OCI-LY1 (cell line): ENCODE results near the gene CPEB2.

ENCODE experiments used
- H2AFZ ChIP-seq: fragments of 200-600 bp; sonication (generic), shearing (Covaris generic); 2 replicates; pipeline ENCODE4 v1.6.0; 2014; ENCODE audit warnings: antibody characterized with exemption, mild to moderate bottlenecking, low read length
- H3F3A ChIP-seq: fragments of 200-600 bp; sonication (generic), shearing (Covaris generic); 2 replicates; pipeline ENCODE4 v1.6.0; 2014; ENCODE audit warnings: mild to moderate bottlenecking, antibody characterized with exemption, low read length, moderate library complexity; ENCODE audit not compliant: insufficient read depth
- H3K27ac ChIP-seq: fragments of 200-600 bp; sonication (generic); 2 replicates; pipeline ENCODE4 v1.5.1; 2014; ENCODE audit warnings: low read length, mixed run types, mild to moderate bottlenecking, low read depth; ENCODE audit not compliant: poor library complexity, severe bottlenecking
- H3K27me3 ChIP-seq: fragments of 200-600 bp; sonication (generic); 2 replicates; pipeline ENCODE4 v1.6.0; 2014; ENCODE audit warnings: antibody characterized with exemption, mild to moderate bottlenecking, low read length, moderate library complexity; ENCODE audit not compliant: insufficient read depth
- H3K36me3 ChIP-seq: fragments of 200-600 bp; sonication (generic); 2 replicates; pipeline ENCODE4 v1.6.1; 2014; ENCODE audit warnings: mild to moderate bottlenecking, antibody characterized with exemption, low read length, moderate library complexity, mixed read lengths; ENCODE audit not compliant: insufficient read depth
- H3K4me1 ChIP-seq: fragments of 200-600 bp; sonication (generic); 2 replicates; pipeline ENCODE4 v1.5.1; 2014; ENCODE audit warnings: mild to moderate bottlenecking, low read length, moderate library complexity; ENCODE audit not compliant: insufficient read depth, severe bottlenecking
- H3K4me2 ChIP-seq: fragments of 200-600 bp; sonication (generic), shearing (Covaris generic); 2 replicates; pipeline ENCODE4 v1.6.1; 2014; ENCODE audit warnings: low read length
- H3K4me3 ChIP-seq: fragments of 200-600 bp; sonication (generic); 2 replicates; pipeline ENCODE4 v1.5.1; 2014; ENCODE audit warnings: low read length, low read depth, mild to moderate bottlenecking, mixed read lengths; ENCODE audit not compliant: poor library complexity, severe bottlenecking
- H3K79me2 ChIP-seq: fragments of 200-600 bp; shearing (Covaris generic); 2 replicates; pipeline ENCODE4 v1.6.1; 2016; ENCODE audit warnings: mixed run types, low read length, mixed read lengths; ENCODE audit not compliant: insufficient read depth
- H3K9ac ChIP-seq: fragments of 200-600 bp; sonication (generic), shearing (Covaris generic); 2 replicates; pipeline ENCODE4 v1.6.1; 2014; ENCODE audit warnings: mild to moderate bottlenecking, low read length, mixed read lengths
- H3K9me2 ChIP-seq: fragments of 200-600 bp; sonication (generic), shearing (Covaris generic); 2 replicates; pipeline ENCODE4 v1.6.1; 2014; ENCODE audit warnings: low read depth, mild to moderate bottlenecking, low read length, mixed read lengths
- H3K9me3 ChIP-seq: fragments of 200-600 bp; shearing (Covaris generic); 2 replicates; pipeline ENCODE4 v1.6.1; 2014; ENCODE audit warnings: low read length, mixed read lengths
- H4K20me1 ChIP-seq: fragments of 200-600 bp; sonication (generic), shearing (Covaris generic); 2 replicates; pipeline ENCODE4 v1.6.0; 2016; ENCODE audit warnings: mild to moderate bottlenecking, low read length; ENCODE audit not compliant: insufficient read depth
- CTCF ChIP-seq: fragments of 200-600 bp; sonication (generic), shearing (Covaris generic); IDR thresholded peaks from 2 replicates; pipeline ENCODE4 v1.5.1; 2017; ENCODE audit warnings: mild to moderate bottlenecking, antibody characterized with exemption, low read length, moderate library complexity, mixed read lengths
- EZH2 ChIP-seq: fragments of 200-600 bp; sonication (generic), shearing (Covaris generic); IDR thresholded peaks from 2 replicates; pipeline ENCODE4 v1.8.0; 2017; ENCODE audit warnings: borderline replicate concordance, mixed run types, mild to moderate bottlenecking, antibody characterized with exemption, low read length, moderate library complexity, mixed read lengths

Gene CPEB2

GRCh38 chr4:15001869-15002658 is at the start of gene CPEB2:
Gene CPEB2, plus strand, starts transcription at chr4:15002481. Its CDS starts 193 bp downstream, at chr4:15002674.
- Histone ChIP-seq H3F3A (no peaks in the 10 kb centered on the region), H3K9me2 (no peaks in the 10 kb centered on the region), H3K9ac (peak within 1 kb of the TSS; percentile 94), H3K4me3 (peak within 1 kb of the TSS; percentile 82), H3K4me2 (peak within 1 kb of the TSS; percentile 74), H3K36me3 (no peaks in the 10 kb centered on the region), H2AFZ (no peak within 1 kb of the TSS), H3K79me2 (no peaks in the 10 kb centered on the region), H3K27ac (peak within 1 kb of the TSS; percentile 91), H3K9me3 (no peaks in the 10 kb centered on the region), H4K20me1 (no peaks in the 10 kb centered on the region), H3K27me3 (no peaks in the 10 kb centered on the region), H3K4me1 (peaks cover 11% of the 10 kb centered on the region)
- TF ChIP-seq EZH2 (no peak), CTCF (no peak)

GRCh38 chr4:14958436-14958835 is 43.8 kb upstream of the CPEB2 start:
- Histone ChIP-seq H3K4me3 (no peak overlapping the region), H3K27ac (no peak overlapping the region), H3K79me2 (no peaks in the 10 kb centered on the region), H3K9me3 (no peaks in the 10 kb centered on the region), H4K20me1 (no peaks in the 10 kb centered on the region), H3F3A (no peaks in the 10 kb centered on the region), H3K4me1 (no peaks in the 10 kb centered on the region), H3K9ac (no peak overlapping the region), H3K9me2 (no peaks in the 10 kb centered on the region), H3K4me2 (no peak overlapping the region), H3K36me3 (no peaks in the 10 kb centered on the region), H3K27me3 (no peaks in the 10 kb centered on the region), H2AFZ (no peak overlapping the region)
- TF ChIP-seq EZH2 (no peak), CTCF (no peak)

GRCh38 chr4:14961292-14961691 is 41.0 kb upstream of the CPEB2 start:
- no peak for TF ChIP-seq EZH2
- TF ChIP-seq CTCF = no peak
- Histone ChIP-seq H3K4me3 (no peak overlapping the region), H3K4me2 (no peak overlapping the region)

More at GRCh38 chr4:14961292-14961691, 41.0 kb upstream of the CPEB2 start:
- H3K9ac ChIP-seq = no peak overlapping the region
- no peak overlapping the region for H2AFZ ChIP-seq
- H3K27ac ChIP-seq = no peak overlapping the region
- H3K9me3 ChIP-seq = no peaks in the 10 kb centered on the region
- H3K79me2 ChIP-seq = no peaks in the 10 kb centered on the region
- no peaks in the 10 kb centered on the region for H3K36me3 ChIP-seq
- H3K27me3 ChIP-seq = no peaks in the 10 kb centered on the region
- no peaks in the 10 kb centered on the region for H3K4me1 ChIP-seq
- H4K20me1 ChIP-seq = no peaks in the 10 kb centered on the region
- H3F3A ChIP-seq = no peaks in the 10 kb centered on the region
- no peaks in the 10 kb centered on the region for H3K9me2 ChIP-seq
